Measurements from ENCODE around the gene SORBS1. TPM values are rescaled to one million over a fixed set of nuclear protein-coding genes. Genes with fewer than 3 reads are reported as not detected.

SORBS1 gene
- total and polyA plus RNA-seq, 2 donors (not counting 3 experiments of a cell fraction or from before 2014, with no cell fraction given), result 2.0 to 7.9 TPM

DNA sequence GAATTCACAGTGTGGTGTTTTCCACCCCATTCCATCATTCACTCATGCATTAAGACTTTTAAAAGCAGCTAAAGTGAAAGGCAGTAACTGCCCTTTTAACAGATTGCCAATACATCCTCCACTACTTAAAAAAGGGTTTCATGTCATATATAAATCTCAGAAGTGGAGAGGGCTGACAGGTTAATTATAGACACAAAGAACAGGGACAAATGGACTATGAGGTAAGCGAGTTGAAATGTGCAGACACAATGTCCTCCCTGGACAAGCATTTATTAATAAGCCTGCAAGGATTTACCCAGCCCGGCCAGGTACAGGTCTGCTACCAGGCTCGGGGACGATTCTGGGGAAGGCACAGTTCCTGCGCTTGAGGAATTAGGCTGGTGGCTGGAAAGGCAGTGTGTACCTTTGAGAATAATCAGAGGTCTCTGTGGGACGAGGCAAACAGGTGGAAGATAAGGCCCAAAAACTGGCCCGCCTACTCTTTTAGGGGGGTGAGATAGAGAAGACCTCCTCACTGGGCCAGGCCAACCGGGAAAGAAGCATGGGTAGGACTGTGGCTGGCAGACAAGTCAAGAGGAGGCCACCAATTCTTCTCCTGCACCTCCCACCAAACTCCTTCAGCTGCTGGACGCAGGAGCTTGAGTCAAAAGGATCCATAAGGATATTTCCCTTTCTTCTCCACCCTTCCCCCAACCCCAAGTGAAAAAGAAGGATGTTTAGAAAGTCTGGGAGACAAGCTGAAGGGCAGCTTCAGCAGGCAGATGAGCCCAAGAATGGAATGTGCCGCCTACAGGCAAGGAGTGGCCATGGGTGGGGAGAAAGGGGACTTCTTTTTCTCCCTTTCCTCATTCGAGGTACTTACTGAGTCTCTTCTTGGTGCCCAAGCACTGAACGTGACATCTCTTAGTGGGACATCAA lies 271.9 kb downstream of the SORBS1 start:
- H3K27ac ChIP-seq (ENCODE audit: insufficient read depth, low read depth, low read length), result no peak overlapping the region
- H3K27me3 ChIP-seq (ENCODE audit: control insufficient read depth in 2 of 2, insufficient read depth in 2 of 2, low read length in 2 of 2), result no peaks in the 10 kb centered on the region
- H3K4me1 ChIP-seq (ENCODE audit: control insufficient read depth, extremely low read depth, insufficient read depth, low read length), result peaks cover 26% of the 10 kb centered on the region
- H3K36me3 ChIP-seq (ENCODE audit: control insufficient read depth in 2 of 2, extremely low read depth in 1 of 2, insufficient read depth in 2 of 2, low read length in 2 of 2), result no peaks in the 10 kb centered on the region
- BruUV-seq (replicated peaks), result no TSS peak
- H3K79me2 ChIP-seq (ENCODE audit: control insufficient read depth, insufficient read depth, low read length), result peaks cover 49% of the 10 kb centered on the region
- TF ChIP-seq, protein P1, sequence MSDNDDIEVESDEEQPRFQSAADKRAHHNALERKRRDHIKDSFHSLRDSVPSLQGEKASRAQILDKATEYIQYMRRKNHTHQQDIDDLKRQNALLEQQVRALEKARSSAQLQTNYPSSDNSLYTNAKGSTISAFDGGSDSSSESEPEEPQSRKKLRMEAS (IDR thresholded peaks at IDR 0.05; ENCODE audit: insufficient read depth, insufficient read length), result no peak
- TF ChIP-seq JUN (IDR thresholded peaks at IDR 0.05; ENCODE audit: borderline replicate concordance, insufficient read depth, insufficient read length, low read depth) (no peak), CTCF (IDR thresholded peaks at IDR 0.05; ENCODE audit: extremely low read depth in 1 of 2, insufficient read depth in 1 of 2, low read depth in 1 of 2, low read length in 2 of 2) (peak in 1 of 2 donors; percentile 6), POLR2AphosphoS5 (IDR thresholded peaks at IDR 0.05; ENCODE audit: insufficient read depth, low read depth, low read length) (no peak), GATA2 (IDR thresholded peaks at IDR 0.05; ENCODE audit: insufficient read depth, insufficient read length, low read depth, low read length) (no peak), POLR2A (IDR thresholded peaks at IDR 0.05; ENCODE audit: low read depth, low read length) (no peak)
- no peaks in the 10 kb centered on the region for H3K9me3 ChIP-seq (replicated peaks; ENCODE audit: control insufficient read depth, insufficient read depth, low read length)
- H3K4me2 ChIP-seq (ENCODE audit: insufficient read depth, low read length), result peak overlapping the region; percentile 79
- CTCF ChIA-PET, result interaction anchor here (1.0 to 2.6 kb wide), 8 partner anchors 11 to 74 kb away, joined by 3 to 16 read pairs (median 4); no protein-coding TSS in a partner anchor
- intact Hi-C loops (cut with micrococcal nuclease) (loop anchor here (2.0 kb wide), 1 partner anchor 16 kb away; no protein-coding TSS in a partner anchor), dilution Hi-C loops (cut with MboI; ENCODE audit: extremely low pct_ligation_motif_present, low sequenced_read_pairs) (no loop called here)
- POLR2A ChIA-PET, result no interaction called here
- H2AFZ ChIP-seq (ENCODE audit: low read depth, low read length), result no peak overlapping the region
- no peaks in the 10 kb centered on the region for H3K9me1 ChIP-seq (replicated peaks; ENCODE audit: control insufficient read depth, extremely low read depth, insufficient read depth, low read length)
- H4K20me1 ChIP-seq (replicated peaks; ENCODE audit: control insufficient read depth, extremely low read depth, insufficient read depth, low read length), result no peaks in the 10 kb centered on the region
- DNase-seq (ENCODE audit: low read depth, low spot score) (no peak), FAIRE-seq (no peak)
- H3K4me3 ChIP-seq (replicated peaks in 1 of 3; ENCODE audit: insufficient read depth in 1 of 3, low read depth in 1 of 3, low read length in 3 of 3), result peak overlapping the region; percentile 61 to 91 (median 70)
- H3K9ac ChIP-seq (replicated peaks; ENCODE audit: extremely low read depth, insufficient read depth, low read length), result no peak overlapping the region

Measured in endothelial cell of umbilical vein (primary cell).